Measurements from ENCODE around the gene MNAT1.

MNAT1 gene

GRCh38 chr14:60971271-60971670 is 236.7 kb downstream of the MNAT1 start:
- no peak for DNase-seq

DNA sequence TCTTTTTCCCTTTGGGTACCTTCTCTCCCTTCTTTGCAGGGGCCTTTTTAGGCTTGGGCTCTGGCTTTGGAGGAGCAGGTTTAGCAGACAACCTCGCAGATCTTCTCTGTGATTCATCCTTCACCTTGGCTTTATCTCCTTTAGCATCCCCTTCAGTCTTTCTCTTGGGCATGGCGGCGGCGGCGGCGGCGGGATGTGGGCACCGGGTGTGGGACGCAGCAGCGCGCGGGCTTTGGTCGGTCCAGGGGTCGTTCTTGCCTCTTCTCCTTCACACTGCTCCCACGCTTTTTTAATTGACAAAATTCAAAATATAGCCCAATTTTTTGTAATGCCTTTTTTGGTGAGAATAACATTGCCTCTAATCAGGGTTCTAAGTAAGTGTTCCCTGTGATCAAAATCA is 237.7 kb downstream of the MNAT1 start:
- DNase-seq = no peak

DNA sequence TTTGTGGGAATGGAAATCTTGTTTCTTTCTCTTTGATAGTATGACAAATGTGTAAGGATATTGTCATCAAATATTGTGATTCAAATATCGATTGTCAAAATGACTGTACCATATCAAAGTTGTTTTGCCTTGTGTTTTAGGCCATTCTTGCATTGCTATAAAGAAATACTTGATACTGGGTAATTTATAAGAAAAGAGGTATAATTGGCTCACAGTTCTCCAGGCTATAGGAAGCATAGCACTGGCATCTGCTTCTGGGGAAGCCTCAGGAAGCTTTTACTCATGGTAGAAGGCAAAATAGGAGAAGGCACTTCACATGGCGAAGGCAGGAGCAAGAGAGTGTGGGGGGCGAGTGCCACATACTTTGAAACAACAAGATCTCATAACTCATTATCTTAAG is 238.5 kb downstream of the MNAT1 start:
- no peak for DNase-seq

- no peak for DNase-seq
Measured at GRCh38 chr14:60974090-60974651, 239.6 kb downstream of the MNAT1 start.

DNA sequence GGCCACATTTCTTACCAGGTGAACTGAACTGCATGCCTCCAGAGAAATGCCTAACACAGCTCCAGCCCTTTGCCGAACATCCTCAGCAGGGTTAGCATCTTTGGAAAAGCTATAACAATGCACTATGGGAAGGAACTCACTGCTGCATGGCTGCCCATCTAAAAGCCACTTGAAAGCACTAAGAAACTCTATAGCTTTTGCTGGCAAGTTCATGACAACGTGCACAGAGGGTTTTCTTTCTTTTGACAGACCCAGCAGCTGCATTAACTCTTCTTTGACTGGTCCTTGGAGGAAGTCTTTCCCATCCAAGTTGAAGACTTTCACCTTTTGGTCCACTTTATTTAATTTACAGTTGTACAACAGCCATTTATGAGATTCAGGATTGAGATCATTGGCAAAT is 241.0 kb downstream of the MNAT1 start:
- DNase-seq = no peak

- DNase-seq = no peak
Measured at GRCh38 chr14:60977847-60978246, 243.3 kb downstream of the MNAT1 start.

DNA sequence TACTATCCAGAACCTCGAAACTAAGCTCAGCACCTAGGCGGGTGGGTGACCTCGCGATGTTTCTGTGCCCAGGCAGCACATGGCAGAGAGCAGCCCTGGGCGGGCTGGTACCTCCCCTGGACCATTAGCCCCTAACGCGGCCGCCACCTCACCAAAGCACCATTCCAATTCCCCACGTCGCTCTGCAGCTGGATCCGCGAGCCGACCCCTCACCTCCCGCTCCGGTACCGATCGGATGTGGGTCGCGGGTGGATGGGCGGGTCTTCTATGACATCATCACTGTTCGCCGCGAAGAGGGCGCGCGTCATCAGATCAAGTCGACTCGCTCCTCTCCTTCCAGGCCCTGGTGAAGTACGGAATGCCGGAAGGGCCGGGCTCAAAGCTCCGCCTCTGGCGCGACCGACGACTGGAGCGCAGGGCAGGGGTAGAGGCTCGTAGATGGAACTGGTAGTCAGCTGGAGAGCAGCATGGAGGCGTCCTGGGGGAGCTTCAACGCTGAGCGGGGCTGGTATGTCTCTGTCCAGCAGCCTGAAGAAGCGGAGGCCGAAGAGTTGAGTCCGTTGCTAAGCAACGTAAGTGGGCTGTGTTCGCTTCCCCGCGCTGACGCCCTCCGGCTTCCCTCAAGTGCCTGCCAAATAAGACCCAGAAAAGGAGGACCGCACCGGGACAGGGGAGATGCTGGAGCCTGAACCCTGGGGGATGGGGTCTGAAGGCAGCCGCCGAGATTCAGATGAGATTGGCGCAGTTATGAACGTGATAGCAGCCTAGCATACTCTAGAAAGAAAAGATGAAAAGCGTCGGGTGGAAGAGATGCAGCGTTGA is 246.5 kb downstream of the MNAT1 start, which contains the start of the genes SLC38A6 and TRMT5:
SLC38A6 (plus strand) TSS at position 435 of the 822 bp plus-strand sequence; CDS start at position 468, 33 bp downstream.
TRMT5 (minus strand) TSS at position 269 of the 822 bp plus-strand sequence; CDS start at position 163, 106 bp downstream.
- DNase-seq = peak; percentile 91

DNA sequence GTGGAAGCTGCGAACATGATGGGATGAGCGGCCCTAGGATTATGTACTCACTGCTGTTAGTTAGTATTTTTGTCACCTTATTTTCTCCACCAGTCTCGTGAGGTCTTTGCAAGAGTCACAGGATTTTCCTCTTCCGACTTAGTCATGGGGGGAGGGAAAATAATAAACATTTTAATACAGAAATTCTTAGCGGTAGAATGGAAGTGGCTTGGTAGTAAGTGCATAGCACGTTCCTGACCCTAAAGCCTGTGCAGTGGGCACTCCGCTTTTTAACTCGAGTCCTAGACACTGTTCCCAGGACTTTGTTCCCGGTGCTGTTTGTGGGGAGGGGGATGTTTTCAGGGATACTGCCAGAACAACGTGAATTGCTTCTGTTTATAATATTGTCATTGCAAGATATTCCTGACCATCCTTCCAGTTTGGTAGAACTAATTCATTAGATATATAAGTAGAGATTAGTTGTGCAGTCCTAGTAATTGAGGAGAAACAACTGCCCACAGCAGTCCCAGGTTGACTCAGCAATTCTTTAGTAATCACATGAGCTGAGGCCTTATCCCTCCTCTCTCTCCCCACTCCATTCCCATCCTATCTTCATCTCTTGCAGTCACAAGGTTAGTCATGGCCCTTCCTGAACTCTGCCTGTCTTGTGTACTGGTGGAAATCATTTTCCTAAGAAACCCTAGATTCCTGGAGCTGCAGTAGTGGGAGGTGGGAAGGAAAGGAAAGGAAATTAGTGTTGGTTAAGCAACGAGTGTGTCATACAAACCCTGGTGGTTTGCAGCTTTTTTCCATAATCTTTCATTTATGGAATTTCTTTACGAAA is 247.3 kb downstream of the MNAT1 start:
- DNase-seq = peak; percentile 74

GRCh38 chr14:60984196-60984595 is 249.6 kb downstream of the MNAT1 start:
- no peak for DNase-seq

- no peak for DNase-seq
Measured at GRCh38 chr14:60986500-60986899, 251.9 kb downstream of the MNAT1 start.

DNA sequence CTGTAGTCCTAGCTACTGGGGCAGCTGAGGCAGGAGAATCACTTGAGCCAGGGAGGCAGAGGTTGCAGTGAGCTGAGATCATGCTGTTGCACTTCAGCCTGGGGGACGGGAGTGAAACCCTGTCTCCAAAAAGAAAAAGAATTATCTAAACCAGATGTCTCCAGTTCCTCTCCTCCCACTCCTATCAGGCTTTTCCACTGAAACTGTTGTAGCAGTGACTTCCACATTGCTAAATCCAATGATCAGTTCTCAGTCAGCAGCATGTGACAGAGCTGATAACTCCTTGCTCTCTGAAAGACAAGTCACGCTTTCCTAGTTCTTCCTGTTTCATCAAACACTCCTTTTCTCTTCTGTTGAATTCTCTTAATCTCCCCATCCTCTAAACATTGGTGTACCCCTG is 255.0 kb downstream of the MNAT1 start:
- DNase-seq = no peak

DNA sequence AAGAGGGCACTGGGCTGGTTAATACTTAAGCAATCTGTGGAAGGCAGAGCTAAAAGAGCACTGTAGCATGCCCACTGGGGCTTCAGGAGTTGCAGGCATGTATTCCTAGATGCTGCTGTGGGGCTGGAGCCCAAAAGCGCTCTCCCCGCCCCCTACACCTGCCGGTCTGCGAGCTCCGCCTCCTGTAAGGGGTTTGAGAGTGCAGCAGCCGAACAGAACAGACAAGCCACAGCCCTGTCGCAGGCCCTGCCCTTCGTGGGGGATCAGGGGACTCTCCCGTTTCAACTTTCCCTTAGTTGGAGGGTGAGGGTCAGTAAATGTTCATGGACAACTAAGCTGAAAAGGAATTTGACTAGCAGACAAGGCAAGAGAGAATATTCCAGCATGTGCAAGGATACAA is 264.1 kb downstream of the MNAT1 start:
- DNase-seq = no peak

- no peak for DNase-seq
Measured at GRCh38 chr14:60999536-60999935, 265.0 kb downstream of the MNAT1 start.

DNA sequence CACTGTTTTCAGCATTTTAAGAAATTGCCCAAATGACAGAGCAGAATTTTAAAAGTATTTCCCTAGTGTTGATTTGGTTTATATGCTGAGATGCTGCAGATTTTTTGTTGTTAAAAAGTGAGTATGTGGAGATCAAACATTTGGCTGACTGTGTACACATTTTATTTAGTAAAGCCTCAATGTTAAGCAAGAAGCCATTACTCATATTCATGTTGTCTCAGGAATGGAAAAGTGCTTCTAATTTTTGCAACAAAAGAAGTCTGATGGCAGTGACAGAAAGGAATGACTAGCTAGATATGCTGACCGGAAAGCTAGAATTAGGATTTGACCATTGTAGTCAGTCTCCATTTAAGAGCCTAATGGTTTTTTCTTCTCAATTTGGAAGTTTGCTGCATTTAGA is 269.0 kb downstream of the MNAT1 start:
- no peak for DNase-seq

- DNase-seq = no peak
Measured at GRCh38 chr14:61019537-61019936, 285.0 kb downstream of the MNAT1 start.

All from NCI-H748 treated with DMSO at 0.1 percent for 48 hours (cell line).